H1 (cell line): ENCODE results near the gene TBC1D10A.

Source experiments
- CTCF ChIP-seq, 3 experiments: IDR thresholded peaks; 1 replicate in 2 of 3; 2 replicates in 1 of 3; pipeline versions ENCODE4 v1.5.1 to v1.6.1; 2011; ENCODE audit warnings: low read length in 3 of 3, mild to moderate bottlenecking in 3 of 3, inconsistent platforms in 2 of 3, low read depth in 1 of 3, moderate library complexity in 1 of 3; ENCODE audit not compliant: insufficient read depth in 1 of 3; ENCODE audit errors: control extremely low read depth in 1 of 3
- EGR1 ChIP-seq: IDR thresholded peaks from 2 replicates; pipeline ENCODE4 v1.6.1; 2011; ENCODE audit warnings: low read depth, low read length, borderline replicate concordance
- EP300 ChIP-seq, 2 experiments: IDR thresholded peaks; 1 replicate in 1 of 2; 2 replicates in 1 of 2; pipeline ENCODE4 v1.6.1; 2011 to 2012; ENCODE audit warnings: low read depth in 2 of 2, low read length in 2 of 2, mild to moderate bottlenecking in 2 of 2, borderline replicate concordance in 1 of 2, inconsistent platforms in 1 of 2, moderate library complexity in 1 of 2
- NRF1 ChIP-seq: IDR thresholded peaks from 2 replicates; pipeline ENCODE4 v1.6.1; 2011; ENCODE audit warnings: mild to moderate bottlenecking, low read depth, low read length, improper control_type of control experiment
- POLR2AphosphoS5 ChIP-seq: IDR thresholded peaks from 2 replicates; pipeline ENCODE4 v1.6.1; 2011; ENCODE audit warnings: low read depth, low read length
- SUZ12 ChIP-seq: fragments of 200-600 bp; sonication (generic); IDR thresholded peaks from 2 replicates; pipeline ENCODE4 v1.6.1; 2012; ENCODE audit warnings: mild to moderate bottlenecking, inconsistent platforms, low read length, moderate library complexity, mixed read lengths

GRCh38 chr22:30351226-30351625, 24.5 kb upstream of the TBC1D10A start:
- no peak for TF ChIP-seq EGR1
- TF ChIP-seq CTCF (IDR thresholded peaks at IDR 0.05; ENCODE audit: control extremely low read depth in 1 of 3, insufficient read depth in 1 of 3, low read depth in 1 of 3, low read length in 3 of 3), result no peak
- TF ChIP-seq EP300 (IDR thresholded peaks at IDR 0.05; ENCODE audit: borderline replicate concordance in 1 of 2, low read depth in 2 of 2, low read length in 2 of 2), result no peak
- TF ChIP-seq NRF1, result no peak
- no peak for TF ChIP-seq POLR2AphosphoS5
- no peak for TF ChIP-seq SUZ12
